Measurements from ENCODE around the gene TP53AIP1.

Gene TP53AIP1

DNA sequence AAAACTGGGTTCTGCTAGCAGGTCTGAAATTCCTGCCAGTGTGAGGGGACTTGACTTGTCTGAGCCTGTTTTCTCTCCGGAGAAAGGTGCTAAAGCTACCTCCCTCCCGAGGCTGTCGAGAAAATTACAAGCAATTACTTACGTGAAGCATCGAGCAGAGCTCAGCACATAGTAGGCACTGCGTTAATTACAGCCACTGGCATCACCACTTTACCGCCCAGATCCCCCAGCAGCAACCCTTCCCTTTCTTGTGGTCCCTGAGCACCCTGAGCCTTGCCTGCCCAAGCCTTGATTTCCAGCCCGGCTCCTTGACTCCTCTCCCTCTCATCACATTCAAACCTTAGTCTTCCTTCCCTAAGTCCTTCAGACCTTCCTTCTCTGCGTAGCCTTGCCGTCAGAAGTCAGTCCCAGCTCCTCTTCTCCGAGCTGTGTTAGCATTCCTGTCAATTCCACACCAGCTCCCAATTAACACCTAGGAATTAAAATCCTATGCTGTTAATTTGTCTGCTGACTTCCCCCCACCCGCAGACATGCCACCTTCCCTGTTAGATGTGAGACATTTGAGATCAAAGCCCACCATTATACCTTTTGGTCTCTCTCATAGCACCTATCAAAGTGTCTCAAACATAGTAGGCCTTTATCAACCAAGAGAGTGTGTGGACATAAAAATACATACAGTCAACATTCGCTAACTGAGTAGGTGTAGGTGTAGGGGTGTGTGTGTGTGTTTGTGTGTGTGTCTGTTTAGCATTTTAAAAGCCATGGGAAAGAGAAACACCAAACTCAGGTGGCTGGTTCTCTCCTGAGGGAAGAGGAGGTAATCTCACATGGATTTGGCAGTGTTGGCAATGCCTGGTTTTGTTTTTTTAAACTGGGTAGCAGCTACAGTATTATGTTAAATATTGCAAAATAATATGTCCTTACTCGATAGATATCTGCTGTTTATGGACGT is 54.4 kb downstream of the TP53AIP1 start:
- DNase-seq = no peak

DNA sequence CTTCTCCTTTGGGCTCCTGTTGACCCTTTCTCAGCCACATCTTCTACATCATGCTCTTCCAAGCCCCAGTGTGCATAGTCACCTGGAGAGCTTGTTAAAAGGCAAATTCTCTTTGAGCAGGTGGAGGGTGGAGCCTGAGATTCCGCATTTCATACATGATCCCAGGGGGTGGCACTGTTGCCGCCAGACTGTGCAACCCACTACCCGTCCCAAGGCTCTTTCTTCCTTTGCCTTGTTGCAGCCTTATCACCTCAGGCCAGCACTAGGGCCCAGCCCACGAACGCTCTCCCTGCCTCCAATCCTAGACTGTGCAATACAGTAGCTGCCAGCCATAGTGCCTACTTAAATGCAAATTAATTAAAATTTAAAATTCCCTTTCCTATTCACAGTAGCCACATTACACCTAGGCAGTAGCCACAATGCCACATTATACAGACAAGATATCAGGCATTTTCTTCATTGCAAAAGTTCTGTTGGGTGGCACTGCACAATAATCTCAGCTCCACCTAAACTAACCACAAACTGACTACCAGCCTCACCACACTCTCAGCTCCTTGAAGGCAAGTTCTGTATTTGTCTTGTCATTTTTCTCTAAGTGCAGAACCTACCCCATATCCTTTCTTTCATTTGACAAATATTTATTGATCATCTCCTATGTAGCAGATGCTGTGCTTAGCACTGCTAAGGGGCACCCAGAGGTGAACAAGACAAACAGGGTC is 56.1 kb downstream of the TP53AIP1 start:
- peak; percentile 15 for DNase-seq

All from CD4-positive, alpha-beta T cell treated with Interleukin-17A for 4 hours (primary cell).